HL-60 (cell line): ENCODE results near the gene LYSMD4.
A peak's percentile ranks its signal among the peaks of the same experiment; 100 is the strongest.

Source experiments
- DNase-seq, 2 experiments: peaks; one replicate each; pipeline ENCODE4 v3.0.0-alpha.2; 2010 to 2020; ENCODE audit warnings: low read depth in 1 of 2, low spot score in 1 of 2
- H3K27ac ChIP-seq: fragments of 250-450 bp; sonication (Bioruptor Pico); replicated peaks from 2 replicates; pipeline ENCODE4 v1.5.1; 2020; ENCODE audit warnings: mild to moderate bottlenecking, moderate library complexity
- H3K27me3 ChIP-seq: fragments of 250-450 bp; sonication (Bioruptor Pico); 2 replicates; pipeline ENCODE4 v1.5.1; 2021; ENCODE audit warnings: mild to moderate bottlenecking, moderate library complexity; ENCODE audit not compliant: insufficient read depth, poor library complexity, severe bottlenecking
- H3K4me3 ChIP-seq: replicated peaks from 2 replicates; pipeline ENCODE4 v1.5.1; 2011; ENCODE audit warnings: mild to moderate bottlenecking, control low read depth, low read length; ENCODE audit not compliant: insufficient read depth
- CTCF ChIP-seq: IDR thresholded peaks from one replicate; pipeline ENCODE4 v1.5.1; 2011; ENCODE audit warnings: low read length, control low read depth, inconsistent platforms; ENCODE audit not compliant: insufficient read depth
- GABPA ChIP-seq: IDR thresholded peaks from 2 replicates; pipeline ENCODE4 v1.6.1; 2012; ENCODE audit warnings: low read depth
- POLR2AphosphoS5 ChIP-seq: IDR thresholded peaks from 2 replicates; pipeline ENCODE4 v1.6.1; 2012; ENCODE audit warnings: low read depth
- REST ChIP-seq: IDR thresholded peaks from 2 replicates; pipeline ENCODE4 v1.6.1; 2012; ENCODE audit warnings: low read depth; ENCODE audit not compliant: insufficient replicate concordance
- SPI1 ChIP-seq: IDR thresholded peaks from 2 replicates; pipeline ENCODE4 v1.6.1; 2012; ENCODE audit warnings: low read depth, mild to moderate bottlenecking, borderline replicate concordance

The LYSMD4 gene

GRCh38 chr15:99704444-99704838, 28.8 kb downstream of the LYSMD4 start:
- no peak overlapping the region for H3K27ac ChIP-seq
- H3K4me3 ChIP-seq: no peak overlapping the region
- no peaks in the 10 kb centered on the region for H3K27me3 ChIP-seq
- peak; percentile 57 to 64 for DNase-seq
- TF ChIP-seq POLR2AphosphoS5: no peak
- TF ChIP-seq REST: no peak
- TF ChIP-seq CTCF: peak; percentile 42

GRCh38 chr15:99703603-99704443, 29.4 kb downstream of the LYSMD4 start:
- no peaks in the 10 kb centered on the region for H3K27me3 ChIP-seq
- H3K27ac ChIP-seq: no peak overlapping the region
- no peak overlapping the region for H3K4me3 ChIP-seq

More at GRCh38 chr15:99703603-99704443, 29.4 kb downstream of the LYSMD4 start:
- no peak for TF ChIP-seq GABPA
- peak; percentile 16 for TF ChIP-seq CTCF
- TF ChIP-seq POLR2AphosphoS5: no peak
- no peak for TF ChIP-seq REST
- no peak for TF ChIP-seq SPI1
- peak; percentile 51 to 57 for DNase-seq
